Amygdala (tissue), 56 donors: ENCODE data around the gene SELENOP.
"Not testable (repeated sequence)": the region's sequence is repeated elsewhere in the genome, so short reads cannot be mapped to it uniquely, and the experiment has no call there.

Source experiments
- DNase-seq, 56 donors: peaks; one replicate each; lab custom pipeline; 2025; lab: John Stamatoyannopoulos, UW

The SELENOP gene

GRCh38 chr5:42828671-42829070 is 17.0 kb upstream of the SELENOP start:
- DNase-seq: no peak

DNA sequence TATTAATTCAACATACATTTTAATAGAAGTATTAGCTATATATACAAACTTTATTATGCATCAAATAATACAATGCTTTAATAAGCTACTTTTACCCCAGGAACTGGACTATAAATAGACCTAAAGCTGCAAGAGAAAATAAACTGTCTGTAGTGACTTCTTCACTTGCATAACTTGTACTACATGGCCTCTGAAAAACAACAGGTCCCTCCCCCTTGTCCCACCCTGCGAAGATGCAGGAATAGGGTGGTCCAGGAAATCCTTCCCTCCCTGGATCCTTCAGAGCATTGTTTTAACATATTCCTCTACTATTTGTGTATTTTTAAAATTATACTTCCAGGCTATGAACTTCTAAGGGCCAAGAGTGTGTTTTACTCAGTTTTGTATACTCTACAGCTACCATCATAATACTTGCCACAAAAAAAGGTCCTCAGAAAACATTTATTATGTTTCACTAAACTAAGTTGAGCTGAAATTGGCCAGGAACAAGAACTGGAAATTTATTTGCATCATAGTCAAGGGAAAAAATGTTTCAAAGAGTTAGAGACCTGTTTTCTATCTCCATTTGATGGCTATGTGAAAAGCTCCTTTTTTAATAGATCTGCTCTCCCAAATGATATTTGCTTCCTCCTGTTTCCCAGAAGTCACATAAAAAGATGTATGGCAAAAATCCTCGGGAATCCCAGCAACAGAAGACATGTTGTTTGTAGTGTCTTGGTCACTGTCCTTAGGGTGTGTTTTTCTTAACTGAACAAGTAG is 15.2 kb upstream of the SELENOP start:
- no peak for DNase-seq

GRCh38 chr5:42825422-42826148 is 13.9 kb upstream of the SELENOP start:
- DNase-seq: no peak

- no peak for DNase-seq
Observed at GRCh38 chr5:42824347-42824976, 12.8 kb upstream of the SELENOP start.

GRCh38 chr5:42822548-42822947 is 10.9 kb upstream of the SELENOP start:
- no peak for DNase-seq

GRCh38 chr5:42819745-42820144 is 8.1 kb upstream of the SELENOP start:
- no peak for DNase-seq

- not testable (repeated sequence) for DNase-seq
Observed at GRCh38 chr5:42816546-42816945, 4.9 kb upstream of the SELENOP start.

- DNase-seq: peak in 27 of 56 donors; percentile 3 to 45 (median 23)
Observed at GRCh38 chr5:42813533-42813932, 1.8 kb upstream of the SELENOP start.

- DNase-seq: no peak
Observed at GRCh38 chr5:42812620-42813019, 928 bp upstream of the SELENOP start.

DNA sequence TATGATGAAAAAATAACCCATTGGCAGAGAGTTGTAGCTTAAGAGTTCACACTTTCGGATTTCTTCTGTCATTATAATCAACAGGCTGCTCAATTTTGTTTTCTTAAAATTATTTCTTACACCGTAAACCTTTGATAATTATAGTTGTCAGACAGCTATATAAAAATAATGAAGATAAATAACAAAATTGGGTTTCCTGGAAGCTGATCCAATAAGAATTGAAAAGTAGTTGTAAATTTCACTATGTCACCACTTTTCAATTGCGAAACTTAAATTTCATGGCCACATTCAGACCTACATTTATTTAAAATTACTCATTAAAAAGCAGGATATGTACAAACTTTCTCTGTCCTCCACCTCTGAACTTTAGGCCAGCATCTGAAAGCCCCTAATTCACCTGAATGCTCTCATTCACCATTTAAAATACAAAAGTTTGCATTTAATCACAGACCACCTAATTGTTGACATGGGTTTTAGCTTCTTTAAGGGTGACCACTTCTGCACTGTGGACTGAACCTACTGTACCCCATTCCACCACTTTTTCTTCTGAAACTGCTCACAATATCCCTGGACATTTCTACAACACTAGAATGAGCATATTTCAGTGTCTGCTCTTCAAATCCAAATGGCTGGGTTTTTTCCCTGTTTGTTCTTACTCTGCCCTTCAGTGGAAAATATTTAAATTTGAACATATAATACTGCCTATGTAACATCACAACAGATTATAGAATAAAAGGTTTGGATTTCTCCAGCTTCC is 680 bp downstream of the SELENOP start:
- DNase-seq: no peak

- DNase-seq: no peak
Observed at GRCh38 chr5:42808888-42809611, 2.6 kb downstream of the SELENOP start.

- peak in 8 of 56 donors; percentile 2 to 24 (median 8) for DNase-seq
Observed at GRCh38 chr5:42807722-42808447, 3.8 kb downstream of the SELENOP start.

GRCh38 chr5:42806701-42807262 is 4.9 kb downstream of the SELENOP start:
- no peak for DNase-seq

DNA sequence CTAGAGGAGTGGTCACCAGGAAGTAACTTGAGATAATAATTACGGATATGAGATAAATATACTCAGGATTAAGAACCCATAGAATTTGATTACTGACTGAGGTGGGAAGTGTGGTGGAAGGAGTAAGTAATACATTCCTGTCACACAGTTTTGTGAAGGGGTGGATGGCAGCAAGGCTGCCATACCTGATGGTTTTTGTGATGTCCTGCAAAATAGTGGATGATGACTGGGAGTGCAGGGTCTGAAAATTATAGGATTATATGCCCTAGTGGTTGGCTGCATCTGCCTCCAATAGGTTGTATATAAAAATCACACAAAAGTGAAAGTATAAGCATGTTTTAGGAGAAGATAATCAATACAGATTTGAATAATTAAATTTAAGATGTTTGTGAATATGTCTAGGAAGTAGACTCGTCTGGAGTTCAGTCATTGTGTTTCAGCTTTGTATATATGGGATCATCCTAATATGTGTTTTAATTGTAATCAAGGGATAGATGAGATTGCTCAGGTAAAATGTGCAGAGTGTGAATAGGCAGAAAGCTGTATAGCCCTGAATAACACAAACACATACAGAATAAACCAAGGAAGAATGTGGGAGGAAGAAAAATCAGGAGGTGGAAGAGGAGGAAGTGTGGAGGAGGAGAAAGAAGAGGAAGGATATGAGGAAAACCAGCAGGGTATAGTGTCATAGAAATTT is 5.5 kb downstream of the SELENOP start:
- DNase-seq: no peak

- no peak for DNase-seq
Observed at GRCh38 chr5:42804717-42805339, 6.9 kb downstream of the SELENOP start.

GRCh38 chr5:42801516-42802166 is 10.1 kb downstream of the SELENOP start:
- DNase-seq: no peak

- peak in 1 of 56 donors; percentile 3 for DNase-seq
Observed at GRCh38 chr5:42800748-42801330, 10.9 kb downstream of the SELENOP start.
